A549 treated with GW870086 at 1 μM for 4 hours (cell line): ENCODE measurements around the gene HCRTR1. TPM values are rescaled to one million over a fixed set of nuclear protein-coding genes. Genes with fewer than 3 reads are reported as not detected.

Source experiments
- total RNA-seq: library from RNA; stranded (reverse); fragments of 200-300 nt; extraction: Qiagen RNA extraction; gene quantifications from 5 replicates; pipeline ENCODE4 v1.2.3, GENCODE V29; 2022; ENCODE audit warnings: low read depth

HCRTR1 gene
- total RNA-seq: not detected in 5 replicates

DNA sequence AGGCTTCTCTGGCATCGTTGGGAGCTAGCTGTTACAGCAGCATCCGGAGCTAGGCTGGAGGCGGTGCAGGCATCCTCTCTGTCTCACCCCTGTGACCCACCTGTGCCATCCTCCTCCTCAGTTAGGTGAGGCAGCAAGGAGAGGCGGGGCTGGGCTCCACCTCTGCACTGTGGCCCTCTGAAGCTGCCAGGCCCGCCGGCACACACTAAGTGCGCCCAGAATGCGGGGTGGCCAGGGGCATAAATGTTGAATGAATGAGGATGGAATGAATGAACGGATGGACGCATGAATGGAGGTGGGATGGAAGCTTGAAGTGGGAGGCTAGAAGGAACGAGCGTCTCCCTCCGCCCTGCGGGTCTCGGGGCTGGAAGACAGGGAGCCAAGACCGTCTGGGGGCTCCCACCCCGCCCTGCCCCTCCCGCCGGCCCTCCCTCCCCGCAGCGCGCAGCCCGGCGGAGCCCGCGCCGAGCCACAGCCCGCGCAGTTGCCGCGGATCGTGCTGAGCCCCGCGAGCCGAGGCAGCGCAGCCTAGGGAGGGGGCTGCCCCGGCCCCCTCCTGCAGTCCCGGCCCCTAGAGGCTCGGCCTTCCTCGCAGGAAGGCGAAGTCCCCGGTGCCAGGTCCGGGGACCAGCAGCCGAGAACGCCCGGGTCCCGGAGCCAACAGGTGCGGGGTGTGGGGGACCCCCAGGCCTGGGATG is at the start of gene HCRTR1:
TSS of gene HCRTR1 (plus strand) at position 472 of the 698 bp plus-strand sequence. CDS start 1,504 bp downstream, outside the sequence.

DNA sequence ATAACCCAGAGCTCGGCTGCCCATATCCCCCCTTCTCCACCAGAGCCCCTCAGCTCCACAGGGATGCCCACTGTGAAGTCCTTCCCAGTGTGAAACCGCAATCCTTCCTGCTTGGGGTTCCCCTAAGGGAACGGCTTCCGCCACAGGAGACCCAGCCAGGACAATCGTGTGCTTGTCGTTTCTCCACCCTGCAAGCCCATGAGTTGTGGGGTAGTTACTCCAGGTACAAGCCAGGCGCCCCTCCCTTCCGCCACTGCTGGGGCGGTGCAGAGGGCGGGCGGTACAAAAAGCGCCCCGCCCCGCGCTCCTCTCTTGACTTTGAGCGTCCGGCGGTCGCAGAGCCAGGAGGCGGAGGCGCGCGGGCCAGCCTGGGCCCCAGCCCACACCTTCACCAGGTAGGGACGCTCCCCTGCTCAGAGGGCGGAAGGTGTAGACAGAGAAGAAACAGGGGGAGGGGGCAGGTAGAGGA is 41.3 kb upstream of the HCRTR1 start, which contains the start of gene TINAGL1:
TSS of gene TINAGL1 (plus strand) at position 315 of the 469 bp plus-strand sequence. CDS start 634 bp downstream, outside the sequence.

DNA sequence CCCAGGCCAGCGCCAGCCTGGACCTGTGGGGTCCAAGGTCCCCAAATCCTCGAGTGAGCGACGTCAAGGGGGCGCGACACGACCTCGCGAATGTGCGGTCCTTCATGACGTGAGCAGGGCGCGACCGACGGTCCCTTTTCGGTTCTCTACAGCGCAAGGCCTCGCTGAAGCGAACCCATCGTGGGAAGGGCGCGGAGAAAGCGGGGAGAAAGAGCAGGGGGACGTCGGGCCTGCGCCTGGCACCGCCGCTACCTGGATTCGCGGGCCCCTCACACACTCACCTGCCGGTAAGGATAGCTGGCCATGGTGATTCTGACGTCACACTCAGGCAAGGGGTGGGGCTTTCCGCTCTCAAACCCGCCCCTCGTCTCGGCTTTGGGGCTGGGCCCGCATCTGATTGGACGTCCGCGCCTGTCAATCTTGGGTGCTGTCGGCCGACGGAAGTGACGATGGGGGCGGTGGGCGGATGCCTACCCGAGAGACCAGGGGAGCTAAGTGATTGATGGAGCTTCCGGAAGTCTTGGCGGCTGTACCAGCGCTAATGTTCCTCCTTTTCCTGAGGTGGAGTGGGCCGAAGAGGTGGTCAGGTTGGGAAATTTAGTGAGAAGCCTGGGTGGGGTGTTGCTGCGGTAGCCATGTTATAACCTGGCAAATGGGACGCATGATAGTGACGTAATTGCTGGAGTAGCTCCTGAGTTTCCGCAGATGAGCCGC is 27.2 kb downstream of the HCRTR1 start, which contains the start of gene PEF1:
TSS of gene PEF1 (minus strand) at position 317 of the 714 bp plus-strand sequence. CDS start at position 305, 12 bp downstream.

Other genes starting within 250 kb of the HCRTR1 start
- gene FABP3, start 244.6 kb upstream of the HCRTR1 start, total RNA-seq: not detected in 5 replicates
- 18.9 to 32.6 TPM (median 31.6 TPM) in 5 replicates for gene SERINC2, start 204.5 kb upstream of the HCRTR1 start, total RNA-seq
- gene TINAGL1, start 41.2 kb upstream of the HCRTR1 start, total RNA-seq: 0.29 to 1.4 TPM (median 0.77 TPM) in 5 replicates
- gene PEF1, start 27.2 kb downstream of the HCRTR1 start, total RNA-seq: 41.9 to 48.8 TPM (median 45.6 TPM) in 5 replicates
- 4.9 to 5.9 TPM (median 5.2 TPM) in 5 replicates for gene COL16A1, start 86.3 kb downstream of the HCRTR1 start, total RNA-seq
- gene ADGRB2, start 146.7 kb downstream of the HCRTR1 start, total RNA-seq: 4.5 to 6.1 TPM (median 5.7 TPM) in 5 replicates
- gene SPOCD1, start 198.3 kb downstream of the HCRTR1 start, total RNA-seq: 3.7 to 6.4 TPM (median 4.4 TPM) in 5 replicates